HCT116 (cell line): Measurements from ENCODE around the gene EGFLAM. TPM values are rescaled to one million over a fixed set of nuclear protein-coding genes. Genes with fewer than 3 reads are reported as not detected.

Source experiments
- ATAC-seq: fragments of 200-7000 bp; cut with Tn5 transposase; 2 replicates; pipeline ENCODE4 v1.9.1; 2020; ENCODE audit warnings: mild to moderate bottlenecking, moderate library complexity
- BruUV-seq: library from RNA; stranded (reverse); fragments of 400-500 nt; replicated peaks from 2 replicates; lab custom pipeline; 2021; lab: Mats Ljungman, UMichigan
- CTCF ChIA-PET: fragments of 300-600 bp; sonication (Branson Sonifier 250); formaldehyde crosslinking; loops from one replicate; lab custom pipeline; 2021; ENCODE audit warnings: antibody characterized with exemption; lab: Charles Lee
- POLR2A ChIA-PET: fragments of 300-600, 350-600 bp; sonication (Branson Sonifier 250); formaldehyde crosslinking; loops from one replicate; lab custom pipeline; 2021; ENCODE audit warnings: antibody characterized with exemption; lab: Charles Lee
- RAD21 ChIA-PET, 2 experiments: fragments of 300-600 bp; sonication (Branson Sonifier 250); formaldehyde crosslinking; loops; one replicate each; lab custom pipeline; 2023; ENCODE audit warnings: low total read pairs in 2 of 2; ENCODE audit not compliant: uncharacterized antibody in 2 of 2, unreplicated experiment in 2 of 2, low non-redundant PET in 1 of 2; lab: Charles Lee
- DNase-seq: peaks from one replicate; pipeline ENCODE4 v3.0.0-alpha.2; 2010; ENCODE audit warnings: low read depth, low spot score
- H2AFZ ChIP-seq: fragments of 200-600 bp; shearing (Covaris generic), sonication (generic); 2 replicates; pipeline ENCODE4 v1.6.1; 2017; ENCODE audit warnings: low read depth, mixed run types, mixed read lengths, antibody characterized with exemption, low read length; ENCODE audit not compliant: poor library complexity, severe bottlenecking
- H3K27ac ChIP-seq: 2 replicates; pipeline ENCODE4 v1.5.1; 2012; ENCODE audit warnings: low read depth, low read length
- H3K27me3 ChIP-seq: fragments of 200-600 bp; sonication (generic); 2 replicates; pipeline ENCODE4 v1.6.1; 2016; ENCODE audit warnings: mixed run types, low read length, mixed read lengths; ENCODE audit not compliant: insufficient read depth
- H3K36me3 ChIP-seq, 2 experiments: fragments of 200-500 bp in 1 of 2; fragments of 200-600 bp in 1 of 2; sonication (Bioruptor generic) in 1 of 2; sonication (generic) in 1 of 2; 2 replicates each; pipeline versions ENCODE4 v1.5.1 to v1.6.1; 2014 to 2016; ENCODE audit warnings: low read length in 2 of 2, inconsistent platforms in 1 of 2, mixed read lengths in 1 of 2, mixed run types in 1 of 2; ENCODE audit not compliant: insufficient read depth in 2 of 2, control insufficient read depth in 1 of 2
- H3K4me1 ChIP-seq, 2 experiments: fragments of 200-600 bp in 1 of 2; sonication (generic) in 1 of 2; 2 replicates each; pipeline versions ENCODE4 v1.5.1 to v1.6.1; 2012 to 2017; ENCODE audit warnings: low read length in 2 of 2, inconsistent platforms in 1 of 2, mild to moderate bottlenecking in 1 of 2, mixed read lengths in 1 of 2, mixed run types in 1 of 2, moderate library complexity in 1 of 2; ENCODE audit not compliant: insufficient read depth in 2 of 2, control insufficient read depth in 1 of 2
- H3K4me2 ChIP-seq: fragments of 200-600 bp; sonication (generic); 2 replicates; pipeline ENCODE4 v1.6.1; 2017; ENCODE audit warnings: mixed run types, low read length, mixed read lengths
- H3K4me3 ChIP-seq, 2 experiments: fragments of 200-600 bp in 1 of 2; sonication (generic) in 1 of 2; replicated peaks in 1 of 2; 2 replicates each; pipeline ENCODE4 v1.5.1; 2011 to 2016; ENCODE audit warnings: low read length in 2 of 2, control low read depth in 1 of 2, low read depth in 1 of 2, mild to moderate bottlenecking in 1 of 2, mixed read lengths in 1 of 2, mixed run types in 1 of 2
- H3K79me2 ChIP-seq: fragments of 200-600 bp; sonication (generic); 2 replicates; pipeline ENCODE4 v1.6.1; 2017; ENCODE audit warnings: mild to moderate bottlenecking, mixed run types, low read length, moderate library complexity, mixed read lengths; ENCODE audit not compliant: insufficient read depth
- H3K9ac ChIP-seq: fragments of 200-600 bp; sonication (generic); 2 replicates; pipeline ENCODE4 v1.6.1; 2016; ENCODE audit warnings: low read length, mixed read lengths
- H3K9me2 ChIP-seq: fragments of 200-600 bp; sonication (generic), shearing (Covaris generic); 2 replicates; pipeline ENCODE4 v1.6.1; 2017; ENCODE audit warnings: mixed run types, mild to moderate bottlenecking, moderate library complexity; ENCODE audit not compliant: insufficient read depth
- H3K9me3 ChIP-seq, 2 experiments: fragments of 200-500 bp in 1 of 2; fragments of 200-600 bp in 1 of 2; sonication (Bioruptor generic) in 1 of 2; sonication (generic) in 1 of 2; 2 replicates each; pipeline ENCODE4 v1.6.1; 2014 to 2017; ENCODE audit warnings: low read length in 2 of 2, mixed read lengths in 2 of 2, inconsistent platforms in 1 of 2, low read depth in 1 of 2, mild to moderate bottlenecking in 1 of 2, mixed run types in 1 of 2, moderate library complexity in 1 of 2; ENCODE audit not compliant: control insufficient read depth in 1 of 2, insufficient read depth in 1 of 2
- H4K20me1 ChIP-seq: fragments of 200-600 bp; sonication (generic), shearing (Covaris generic); 2 replicates; pipeline ENCODE4 v1.6.1; 2017; ENCODE audit warnings: mixed run types, mild to moderate bottlenecking, moderate library complexity; ENCODE audit not compliant: insufficient read depth
- CBX3 ChIP-seq: IDR thresholded peaks from 2 replicates; pipeline ENCODE4 v1.6.1; 2012; ENCODE audit warnings: low read depth
- CEBPB ChIP-seq: IDR thresholded peaks from 2 replicates; pipeline ENCODE4 v1.6.1; 2012; ENCODE audit warnings: low read depth
- ELF1 ChIP-seq: IDR thresholded peaks from 2 replicates; pipeline ENCODE4 v1.6.1; 2012; ENCODE audit warnings: low read depth, borderline replicate concordance
- EZH2phosphoT487 ChIP-seq: fragments of 200-600 bp; IDR thresholded peaks from 2 replicates; pipeline ENCODE4 v1.6.1; 2018; ENCODE audit warnings: antibody characterized with exemption, borderline replicate concordance
- FOSL1 ChIP-seq: IDR thresholded peaks from 2 replicates; pipeline ENCODE4 v1.6.1; 2012; ENCODE audit warnings: low read depth
- JUND ChIP-seq: IDR thresholded peaks from 2 replicates; pipeline ENCODE4 v1.6.1; 2012
- POLR2A ChIP-seq: IDR thresholded peaks from 2 replicates; pipeline ENCODE4 v1.7.0; 2011; ENCODE audit warnings: borderline replicate concordance; ENCODE audit not compliant: insufficient read depth, insufficient read length; ENCODE audit errors: extremely low read depth
- SIN3A ChIP-seq: IDR thresholded peaks from 2 replicates; pipeline ENCODE4 v1.6.1; 2012; ENCODE audit warnings: low read depth
- SP1 ChIP-seq: IDR thresholded peaks from 2 replicates; pipeline ENCODE4 v1.6.1; 2012; ENCODE audit warnings: low read depth
- SRF ChIP-seq: IDR thresholded peaks from 2 replicates; pipeline ENCODE4 v1.6.1; 2012; ENCODE audit warnings: low read depth
- ZFX ChIP-seq: fragments of 450-650 bp; IDR thresholded peaks from 2 replicates; pipeline ENCODE4 v1.6.1; 2017
- intact Hi-C: fragments of 100-400 bp; cut with micrococcal nuclease; formaldehyde crosslinking; loops from 2 replicates; pipeline ENCODE4 v1.10.0; 2022
- total RNA-seq: library from RNA; stranded (reverse); gene quantifications from one replicate; pipeline ENCODE4 v1.2.1, GENCODE V29; 2021; ENCODE audit not compliant: unreplicated experiment
- TF ChIP-seq, protein P1 (sequence below): IDR thresholded peaks from 2 replicates; pipeline ENCODE4 v1.6.1; 2012
- TF ChIP-seq, protein P2 (sequence below): IDR thresholded peaks from 2 replicates; pipeline ENCODE4 v1.6.1; 2011; ENCODE audit warnings: mild to moderate bottlenecking, low read length, moderate library complexity; ENCODE audit not compliant: insufficient replicate concordance; ENCODE audit errors: extremely low read depth
- TF ChIP-seq, protein P3 (sequence below): IDR thresholded peaks from 2 replicates; pipeline ENCODE4 v1.6.1; 2012

The EGFLAM gene
- total RNA-seq, 1 experiment from 2014 or later: not detected

DNA sequence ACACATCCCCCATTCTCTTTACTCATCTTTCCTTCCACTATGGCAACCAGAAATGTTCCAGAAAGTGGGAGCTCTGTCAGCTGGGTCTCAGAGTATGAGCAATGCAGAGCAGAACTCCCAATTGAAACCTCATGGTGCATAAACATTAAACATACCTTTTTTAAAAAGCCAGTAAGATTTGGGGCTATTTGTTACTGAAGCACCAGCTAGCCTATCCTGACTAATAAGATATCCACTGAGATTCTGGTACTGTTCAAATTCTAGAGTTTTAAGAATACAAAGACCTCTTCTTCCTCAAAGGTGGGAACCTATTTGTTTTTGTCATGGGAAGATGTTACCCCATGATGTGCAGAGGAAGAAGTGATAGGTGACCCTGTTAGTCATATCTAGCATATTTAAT lies 46.1 kb upstream of the EGFLAM start:
- BruUV-seq: no TSS peak
- TF ChIP-seq ZFX (no peak), POLR2A (no peak)
- Histone ChIP-seq H3K9ac (no peak overlapping the region), H3K9me2 (no peaks in the 10 kb centered on the region), H3K36me3 (no peaks in the 10 kb centered on the region), H3K4me2 (no peak overlapping the region), H3K4me3 (no peak overlapping the region), H3K27me3 (peaks cover 8% of the 10 kb centered on the region), H3K9me3 (no peaks in the 10 kb centered on the region), H3K79me2 (no peaks in the 10 kb centered on the region), H3K4me1 (peaks cover 0 to 2% of the 10 kb centered on the region in 2 experiments; a peak in 1 of 4 replicates), H3K27ac (no peak overlapping the region), H2AFZ (no peak overlapping the region), H4K20me1 (no peaks in the 10 kb centered on the region)
- POLR2A ChIA-PET: no interaction called here
- intact Hi-C loops: no loop called here
- DNase-seq (no peak), ATAC-seq (no peak)
- RAD21 ChIA-PET: no interaction called here
- CTCF ChIA-PET: no interaction called here

GRCh38 chr5:38226091-38226490 lies 32.3 kb upstream of the EGFLAM start:
- H3K27me3 ChIP-seq: no peaks in the 10 kb centered on the region; the same call in none of the 2 replicates
- DNase-seq (no peak), ATAC-seq (no peak)
- no peaks in the 10 kb centered on the region for H3K79me2 ChIP-seq
- H3K27ac ChIP-seq: no peak overlapping the region
- TF ChIP-seq, protein P1, sequence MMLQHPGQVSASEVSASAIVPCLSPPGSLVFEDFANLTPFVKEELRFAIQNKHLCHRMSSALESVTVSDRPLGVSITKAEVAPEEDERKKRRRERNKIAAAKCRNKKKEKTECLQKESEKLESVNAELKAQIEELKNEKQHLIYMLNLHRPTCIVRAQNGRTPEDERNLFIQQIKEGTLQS: no peak
- no peak for TF ChIP-seq CBX3
- no peaks in the 10 kb centered on the region for H3K9me3 ChIP-seq
- no peak overlapping the region for H3K4me3 ChIP-seq
- ChIA-PET CTCF (no interaction called here), RAD21 (no interaction called here), POLR2A (no interaction called here)
- no peaks in the 10 kb centered on the region for H3K36me3 ChIP-seq
- H3K9ac ChIP-seq: no peak overlapping the region
- intact Hi-C loops: no loop called here
- no peak overlapping the region for H2AFZ ChIP-seq
- H4K20me1 ChIP-seq: no peaks in the 10 kb centered on the region
- BruUV-seq: no TSS peak
- no peaks in the 10 kb centered on the region for H3K9me2 ChIP-seq
- no peak overlapping the region for H3K4me2 ChIP-seq
- no peaks in the 10 kb centered on the region for H3K4me1 ChIP-seq

GRCh38 chr5:38228914-38229313 lies 29.4 kb upstream of the EGFLAM start:
- Histone ChIP-seq H3K27ac (no peak overlapping the region), H3K27me3 (peaks cover 6% of the 10 kb centered on the region), H3K4me2 (no peak overlapping the region), H2AFZ (no peak overlapping the region), H3K79me2 (no peaks in the 10 kb centered on the region), H3K36me3 (no peaks in the 10 kb centered on the region), H3K4me1 (no peaks in the 10 kb centered on the region), H4K20me1 (no peaks in the 10 kb centered on the region), H3K9me3 (no peaks in the 10 kb centered on the region), H3K9me2 (no peaks in the 10 kb centered on the region), H3K9ac (no peak overlapping the region), H3K4me3 (no peak overlapping the region)
- DNase-seq: no peak
- RAD21 ChIA-PET: interaction anchor here in 1 of 2 experiments (0.7 kb wide), 1 partner anchor 16 kb away, joined by 4 read pairs; no protein-coding TSS in a partner anchor
- CTCF ChIA-PET: no interaction called here
- intact Hi-C loops: no loop called here
- ATAC-seq: no peak
- POLR2A ChIA-PET: no interaction called here
- BruUV-seq: no TSS peak
- TF ChIP-seq, protein P2, sequence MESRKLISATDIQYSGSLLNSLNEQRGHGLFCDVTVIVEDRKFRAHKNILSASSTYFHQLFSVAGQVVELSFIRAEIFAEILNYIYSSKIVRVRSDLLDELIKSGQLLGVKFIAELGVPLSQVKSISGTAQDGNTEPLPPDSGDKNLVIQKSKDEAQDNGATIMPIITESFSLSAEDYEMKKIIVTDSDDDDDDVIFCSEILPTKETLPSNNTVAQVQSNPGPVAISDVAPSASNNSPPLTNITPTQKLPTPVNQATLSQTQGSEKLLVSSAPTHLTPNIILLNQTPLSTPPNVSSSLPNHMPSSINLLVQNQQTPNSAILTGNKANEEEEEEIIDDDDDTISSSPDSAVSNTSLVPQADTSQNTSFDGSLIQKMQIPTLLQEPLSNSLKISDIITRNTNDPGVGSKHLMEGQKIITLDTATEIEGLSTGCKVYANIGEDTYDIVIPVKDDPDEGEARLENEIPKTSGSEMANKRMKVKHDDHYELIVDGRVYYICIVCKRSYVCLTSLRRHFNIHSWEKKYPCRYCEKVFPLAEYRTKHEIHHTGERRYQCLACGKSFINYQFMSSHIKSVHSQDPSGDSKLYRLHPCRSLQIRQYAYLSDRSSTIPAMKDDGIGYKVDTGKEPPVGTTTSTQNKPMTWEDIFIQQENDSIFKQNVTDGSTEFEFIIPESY: no peak
- TF ChIP-seq ELF1: no peak
- TF ChIP-seq JUND: no peak
- no peak for TF ChIP-seq SRF
- TF ChIP-seq CEBPB: no peak
- no peak for TF ChIP-seq SIN3A
- no peak for TF ChIP-seq CBX3
- TF ChIP-seq, protein P1: no peak
- no peak for TF ChIP-seq POLR2A
- no peak for TF ChIP-seq EZH2phosphoT487
- no peak for TF ChIP-seq FOSL1
- TF ChIP-seq, protein P3, sequence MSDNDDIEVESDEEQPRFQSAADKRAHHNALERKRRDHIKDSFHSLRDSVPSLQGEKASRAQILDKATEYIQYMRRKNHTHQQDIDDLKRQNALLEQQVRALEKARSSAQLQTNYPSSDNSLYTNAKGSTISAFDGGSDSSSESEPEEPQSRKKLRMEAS: no peak
- TF ChIP-seq SP1: no peak
